Ascending aorta (tissue), 2 donors: ENCODE data around the gene ARL5B. TPM values are rescaled to one million over a fixed set of nuclear protein-coding genes. Genes with fewer than 3 reads are reported as not detected.

ENCODE experiments used
- DNase-seq, 2 donors: peaks; one replicate each; pipeline ENCODE4 v3.0.0-alpha.2; 2019; ENCODE audit warnings: low spot score in 2 of 2
- H3K27ac ChIP-seq, 2 donors: fragments of 200-600 bp; sonication (generic); one replicate each; pipeline ENCODE4 v1.5.1; 2016 to 2017; ENCODE audit warnings: mild to moderate bottlenecking in 1 of 2
- H3K27me3 ChIP-seq: fragments of 200-600 bp; sonication (generic); one replicate; pipeline ENCODE4 v1.5.1; 2017
- H3K36me3 ChIP-seq, 2 donors: fragments of 200-600 bp; sonication (generic); one replicate each; pipeline ENCODE4 v1.5.1; 2016
- H3K4me1 ChIP-seq, 2 donors: fragments of 200-600 bp; sonication (generic); one replicate each; pipeline ENCODE4 v1.5.1; 2016 to 2017; ENCODE audit warnings: mild to moderate bottlenecking in 1 of 2
- H3K4me3 ChIP-seq, 2 donors: fragments of 200-600 bp; sonication (generic); one replicate each; pipeline ENCODE4 v1.5.1; 2016 to 2017; ENCODE audit warnings: mild to moderate bottlenecking in 1 of 2
- H3K9me3 ChIP-seq, 2 donors: fragments of 200-600 bp; sonication (generic); one replicate each; pipeline ENCODE4 v1.5.1; 2016
- CTCF ChIP-seq, 3 experiments: fragments of 200-600 bp in 2 of 3; fragments of 450-650 bp in 1 of 3; sonication (generic) in 2 of 3; IDR thresholded peaks; one replicate each; pipeline ENCODE4 v1.5.1; 2016 to 2019; ENCODE audit warnings: antibody characterized with exemption in 3 of 3, mild to moderate bottlenecking in 1 of 3, moderate library complexity in 1 of 3
- intact Hi-C: fragments of 100-400 bp; cut with DNase I; formaldehyde crosslinking; loops from one replicate; pipeline ENCODE4 v1.15.1; 2023
- total RNA-seq: library from RNA; depleted of rRNA; stranded (reverse); fragments of >200 nt; gene quantifications from one replicate; pipeline ENCODE4 v1.1.0, GENCODE V29; 2016

Gene ARL5B
- total RNA-seq, 1 donor from 2014 or later, result 8.3 TPM

- intact Hi-C loops, result no loop called here
- Histone ChIP-seq H3K4me1 (no peaks in the 10 kb centered on the region), H3K27ac (no peak overlapping the region), H3K4me3 (no peak overlapping the region), H3K27me3 (no peaks in the 10 kb centered on the region), H3K36me3 (no peaks in the 10 kb centered on the region), H3K9me3 (no peaks in the 10 kb centered on the region)
- no peak for TF ChIP-seq CTCF (IDR thresholded peaks at IDR 0.05)
- no peak for DNase-seq
Measured at GRCh38 chr10:18719811-18720210, 60.6 kb downstream of the ARL5B start.

GRCh38 chr10:18721067-18721466 is 61.8 kb downstream of the ARL5B start:
- intact Hi-C loops, result no loop called here
- no peak overlapping the region for H3K4me3 ChIP-seq
- no peak for DNase-seq

GRCh38 chr10:18723801-18724200 is 64.6 kb downstream of the ARL5B start:
- Histone ChIP-seq H3K4me1 (no peaks in the 10 kb centered on the region), H3K27ac (no peak overlapping the region), H3K4me3 (no peak overlapping the region), H3K27me3 (no peaks in the 10 kb centered on the region), H3K36me3 (no peaks in the 10 kb centered on the region), H3K9me3 (no peaks in the 10 kb centered on the region)
- no peak for DNase-seq
- intact Hi-C loops, result no loop called here
- TF ChIP-seq CTCF (IDR thresholded peaks at IDR 0.05), result no peak

More at GRCh38 chr10:18721067-18721466, 61.8 kb downstream of the ARL5B start:
- Histone ChIP-seq H3K9me3 (no peaks in the 10 kb centered on the region), H3K27ac (no peak overlapping the region), H3K36me3 (no peaks in the 10 kb centered on the region), H3K27me3 (no peaks in the 10 kb centered on the region), H3K4me1 (no peaks in the 10 kb centered on the region)
- no peak for TF ChIP-seq CTCF (IDR thresholded peaks at IDR 0.05)

Other genes starting within 250 kb of the ARL5B start
- gene NSUN6, start 7.8 kb upstream of the ARL5B start, total RNA-seq, result 5.4 TPM